GM20431 (cell line): ENCODE measurements around the gene ABITRAM.

Experiments
- in situ Hi-C: fragments of 300-500 bp; cut with MseI, MboI; formaldehyde crosslinking; loops from one replicate; pipeline ENCODE4 v1.15.0; 2020; ENCODE audit warnings: low sequenced_read_pairs; ENCODE audit not compliant: unreplicated experiment

Gene ABITRAM

GRCh38 chr9:108980893-108981292 lies 46.7 kb downstream of the ABITRAM start:
- in situ Hi-C loops = no loop called here

DNA sequence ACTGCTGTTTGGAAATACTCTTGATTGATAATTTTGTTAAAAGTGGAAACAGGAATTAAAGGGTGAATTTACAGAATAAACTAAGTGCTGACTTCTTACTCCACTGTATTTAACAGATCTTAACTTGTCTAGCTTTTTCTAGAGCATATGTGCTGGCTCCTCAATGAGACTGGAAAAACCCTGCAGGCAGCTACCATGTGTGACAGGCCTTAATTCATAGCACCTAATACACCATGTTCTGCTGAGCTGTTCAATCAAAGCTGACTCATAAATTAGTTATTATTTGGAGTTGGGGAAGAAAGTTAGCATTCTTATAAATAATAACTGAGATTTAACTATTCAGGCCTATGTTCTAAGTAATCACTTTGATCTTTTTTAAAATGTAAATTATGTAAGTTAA lies 49.7 kb downstream of the ABITRAM start:
- in situ Hi-C loops = no loop called here
